CD4-positive, alpha-beta T cell treated with Interleukin-17A for 4 hours (primary cell): ENCODE results near the gene AGBL4.

Source experiments
- DNase-seq: peaks from one replicate; pipeline ENCODE4 v3.0.0-alpha.2; 2020; ENCODE audit warnings: mixed read lengths

The AGBL4 gene

GRCh38 chr1:48939828-48940227 lies 1083.9 kb downstream of the AGBL4 start:
- DNase-seq, result no peak

GRCh38 chr1:48939042-48939441 lies 1084.7 kb downstream of the AGBL4 start:
- DNase-seq, result no peak

GRCh38 chr1:48937732-48938131 lies 1086.0 kb downstream of the AGBL4 start:
- no peak for DNase-seq

GRCh38 chr1:48936436-48936835 lies 1087.3 kb downstream of the AGBL4 start:
- no peak for DNase-seq

- DNase-seq, result no peak
These were observed 1091.4 kb downstream of the AGBL4 start for GRCh38 chr1:48932366-48932765.

GRCh38 chr1:48931506-48932192 lies 1092.1 kb downstream of the AGBL4 start:
- no peak for DNase-seq

- DNase-seq, result no peak
These were observed 1093.7 kb downstream of the AGBL4 start for GRCh38 chr1:48930011-48930410.

- no peak for DNase-seq
These were observed 1099.7 kb downstream of the AGBL4 start for GRCh38 chr1:48924099-48924498.

- DNase-seq, result no peak
These were observed 1100.6 kb downstream of the AGBL4 start for GRCh38 chr1:48923116-48923515.

- no peak for DNase-seq
These were observed 1102.9 kb downstream of the AGBL4 start for GRCh38 chr1:48920851-48921250.

- no peak for DNase-seq
These were observed 1105.7 kb downstream of the AGBL4 start for GRCh38 chr1:48917901-48918603.

- DNase-seq, result no peak
These were observed 1106.7 kb downstream of the AGBL4 start for GRCh38 chr1:48917070-48917454.

- DNase-seq, result no peak
These were observed 1107.4 kb downstream of the AGBL4 start for GRCh38 chr1:48916130-48917069.

- no peak for DNase-seq
These were observed 1115.1 kb downstream of the AGBL4 start for GRCh38 chr1:48908606-48909005.

- DNase-seq, result no peak
These were observed 1117.0 kb downstream of the AGBL4 start for GRCh38 chr1:48906729-48907128.

- no peak for DNase-seq
These were observed 1117.6 kb downstream of the AGBL4 start for GRCh38 chr1:48906164-48906563.

GRCh38 chr1:48903291-48903690 lies 1120.5 kb downstream of the AGBL4 start:
- no peak for DNase-seq

- no peak for DNase-seq
These were observed 1124.9 kb downstream of the AGBL4 start for GRCh38 chr1:48898894-48899293.

- no peak for DNase-seq
These were observed 1134.1 kb downstream of the AGBL4 start for GRCh38 chr1:48889615-48890014.

GRCh38 chr1:48889082-48889481 lies 1134.7 kb downstream of the AGBL4 start:
- no peak for DNase-seq

- DNase-seq, result no peak
These were observed 1136.0 kb downstream of the AGBL4 start for GRCh38 chr1:48887796-48888195.

- no peak for DNase-seq
These were observed 1141.7 kb downstream of the AGBL4 start for GRCh38 chr1:48882020-48882419.

- DNase-seq, result no peak
These were observed 1145.4 kb downstream of the AGBL4 start for GRCh38 chr1:48878191-48878940.
